Measurements from ENCODE around the gene MEG3.

MEG3 gene

GRCh38 chr14:100824901-100825712 is 811 bp upstream of the MEG3 start:
- peak; percentile 28 for DNase-seq (ENCODE audit: low read depth)
- TF ChIP-seq CTCF (conservative IDR thresholded peaks at IDR 0.05; ENCODE audit: low read depth, low read length): no peak
- H3K4me3 ChIP-seq (ENCODE audit: low read depth, low read length): peak overlapping the region; percentile 82

- TF ChIP-seq CTCF (conservative IDR thresholded peaks at IDR 0.05; ENCODE audit: low read depth, low read length): no peak
- H3K4me3 ChIP-seq (ENCODE audit: low read depth, low read length): peak overlapping the region; percentile 82
- peak; percentile 20 for DNase-seq (ENCODE audit: low read depth)
Observed at GRCh38 chr14:100826391-100827100, 628 bp downstream of the MEG3 start.

DNA sequence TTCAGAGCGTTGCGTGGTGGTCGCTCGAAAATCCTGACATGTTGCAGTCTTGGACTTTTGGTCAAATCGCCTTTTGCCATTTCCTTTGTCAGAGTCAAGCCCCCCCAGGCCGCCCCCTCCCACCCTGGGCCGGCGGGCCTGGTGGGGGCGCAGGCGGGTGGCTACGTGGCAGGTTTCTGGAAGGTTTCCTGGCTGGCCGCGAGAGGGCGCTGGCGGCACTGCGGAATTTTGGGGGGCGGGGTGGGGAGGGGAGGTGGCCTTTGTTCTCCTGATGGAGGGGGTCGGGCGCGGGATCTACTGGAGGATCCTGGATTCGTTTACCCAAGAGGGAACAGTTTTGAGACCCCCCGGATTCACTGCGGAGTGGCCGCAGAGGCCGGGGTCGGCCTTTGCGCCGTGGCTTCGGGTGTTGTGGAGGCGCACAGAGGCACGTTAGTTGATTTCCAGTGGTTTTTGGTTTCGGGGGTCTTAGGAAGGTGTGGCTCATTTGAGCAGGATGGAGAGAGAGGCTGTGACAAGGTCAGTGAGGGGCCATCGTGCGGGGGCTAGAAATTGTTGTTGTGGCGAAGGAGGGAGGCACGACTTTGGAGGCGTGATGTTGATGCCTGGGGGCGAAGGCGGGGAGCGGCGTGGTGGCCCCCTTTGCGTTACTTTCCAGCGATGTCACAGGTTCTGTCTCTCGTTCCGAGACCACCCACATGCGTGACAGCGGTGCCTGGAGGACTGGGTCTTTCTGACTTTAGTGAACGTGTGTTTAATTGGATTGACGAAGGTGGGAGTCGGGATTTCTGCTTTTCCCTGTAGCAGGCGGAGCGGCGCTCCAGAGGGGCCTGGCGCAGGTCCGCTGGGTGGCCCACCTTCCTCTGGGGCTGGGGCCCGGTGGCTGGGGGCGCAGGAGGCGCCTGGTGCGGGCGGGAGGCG is 1.4 kb downstream of the MEG3 start:
- TF ChIP-seq CTCF (conservative IDR thresholded peaks at IDR 0.05; ENCODE audit: low read depth, low read length): peak; percentile 59
- H3K4me3 ChIP-seq (ENCODE audit: low read depth, low read length): peak overlapping the region; percentile 82
- DNase-seq (ENCODE audit: low read depth): peak; percentile 42

DNA sequence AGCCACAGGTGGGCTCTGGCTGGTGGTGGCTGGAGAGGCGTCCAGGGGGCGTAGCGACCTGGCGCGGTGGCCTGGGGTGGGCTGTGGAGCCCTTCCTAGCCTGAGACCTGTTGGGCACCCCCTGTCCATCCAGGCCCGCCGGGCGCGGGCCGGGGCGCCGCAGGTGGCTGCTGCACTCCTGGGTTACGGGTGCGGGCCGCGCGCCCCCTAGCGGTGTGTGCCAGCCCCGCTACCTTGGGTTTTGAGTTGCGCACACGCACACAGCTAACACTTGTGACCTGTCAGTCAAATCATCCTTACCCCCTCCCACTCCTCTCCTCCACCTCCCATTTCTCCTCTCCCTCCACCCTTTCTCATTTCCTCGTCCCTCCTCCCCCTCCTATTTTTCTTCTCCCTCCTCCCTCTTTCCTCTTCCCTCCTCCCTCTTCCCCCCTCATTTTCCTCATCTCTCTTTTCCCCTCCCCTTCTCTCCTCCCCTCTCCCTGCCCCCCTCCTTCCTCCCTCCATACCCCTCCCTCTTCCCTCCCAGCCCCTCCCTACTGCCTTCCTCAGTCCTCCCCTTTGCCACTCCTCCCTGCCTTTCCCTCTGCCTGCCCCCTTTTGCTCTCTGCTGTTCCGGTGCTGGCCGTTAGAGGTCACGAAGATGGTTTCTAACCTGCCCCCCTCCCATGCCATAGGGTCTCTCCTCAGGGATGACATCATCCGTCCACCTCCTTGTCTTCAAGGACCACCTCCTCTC is 2.3 kb downstream of the MEG3 start:
- peak; percentile 68 for TF ChIP-seq CTCF (conservative IDR thresholded peaks at IDR 0.05; ENCODE audit: low read depth, low read length)
- H3K4me3 ChIP-seq (ENCODE audit: low read depth, low read length): peak overlapping the region; percentile 82
- DNase-seq (ENCODE audit: low read depth): peak; percentile 94

DNA sequence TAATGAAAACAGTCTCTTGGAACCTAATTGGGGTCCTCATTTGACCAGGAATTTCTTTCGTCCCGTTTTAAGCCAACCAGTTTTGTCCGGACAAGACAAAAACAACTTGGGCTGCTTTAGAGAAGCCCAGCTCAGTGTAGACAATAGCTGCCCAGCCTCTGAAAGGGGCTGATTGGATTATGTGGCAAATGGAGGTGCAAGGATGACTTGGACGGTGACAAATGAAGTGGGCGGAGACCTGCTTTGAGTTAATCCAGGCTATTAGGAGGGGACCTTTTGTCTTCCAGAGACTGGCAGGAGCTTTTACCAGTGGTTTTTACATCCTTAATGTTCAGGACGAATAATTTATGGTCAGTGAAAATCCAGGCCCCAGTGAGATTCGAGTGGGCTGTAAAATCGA is 4.8 kb downstream of the MEG3 start:
- DNase-seq (ENCODE audit: low read depth): no peak
- TF ChIP-seq CTCF (conservative IDR thresholded peaks at IDR 0.05; ENCODE audit: low read depth, low read length): no peak
- no peak overlapping the region for H3K4me3 ChIP-seq (ENCODE audit: low read depth, low read length)

- DNase-seq (ENCODE audit: low read depth): no peak
- H3K4me3 ChIP-seq (ENCODE audit: low read depth, low read length): no peak overlapping the region
- no peak for TF ChIP-seq CTCF (conservative IDR thresholded peaks at IDR 0.05; ENCODE audit: low read depth, low read length)
Observed at GRCh38 chr14:100832311-100832960, 6.5 kb downstream of the MEG3 start.
